ENCODE measurements around the gene CTXND2.

GRCh38 chr1:150925080-150925479, 38.1 kb downstream of the CTXND2 start:
- no peak for TF ChIP-seq SPI1 (IDR thresholded peaks at IDR 0.05; ENCODE audit: low read depth, low read length)
- TF ChIP-seq POLR2A (IDR thresholded peaks at IDR 0.05; ENCODE audit: low read depth, low read length), result no peak
- TF ChIP-seq TAF1 (IDR thresholded peaks at IDR 0.05; ENCODE audit: low read depth, low read length), result no peak
- TF ChIP-seq POLR2AphosphoS5 (IDR thresholded peaks at IDR 0.05; ENCODE audit: low read depth, low read length), result no peak
- no peak for TF ChIP-seq POU2F2 (IDR thresholded peaks at IDR 0.05; ENCODE audit: low read depth, low read length)
